ENCODE data around the gene SYT1. TPM values are rescaled to one million over a fixed set of nuclear protein-coding genes. Genes with fewer than 3 reads are reported as not detected.

SYT1 gene
- total RNA-seq, 1 donor from 2014 or later = 0.30 TPM

DNA sequence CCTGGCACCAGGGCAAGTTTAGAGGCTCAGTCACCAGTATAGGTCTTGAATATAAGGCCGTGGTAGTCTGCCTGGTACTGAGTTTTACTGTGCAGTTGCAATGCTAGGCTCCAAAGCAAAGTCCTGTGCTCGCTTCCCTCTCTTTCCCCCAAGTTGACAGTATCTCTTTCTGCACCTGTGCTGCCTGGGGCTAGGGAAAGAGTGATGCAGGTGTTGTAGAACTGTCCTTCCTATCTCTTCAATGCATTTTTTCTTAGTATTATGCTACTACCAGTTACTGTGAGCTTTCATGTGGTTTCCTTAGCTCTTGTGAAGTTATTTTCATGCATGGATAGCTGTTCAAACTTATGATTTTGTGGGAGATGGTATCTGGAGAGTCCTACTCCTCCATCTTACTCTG lies 359.2 kb downstream of the SYT1 start:
- H3K4me3 ChIP-seq = no peak overlapping the region
- DNase-seq = no peak
- H3K9me3 ChIP-seq (replicated peaks) = peaks cover 35% of the 10 kb centered on the region
- no peaks in the 10 kb centered on the region for H3K27me3 ChIP-seq (ENCODE audit: low read depth)
- no peaks in the 10 kb centered on the region for H3K36me3 ChIP-seq
- intact Hi-C loops (cut with micrococcal nuclease) = no loop called here
- H3K27ac ChIP-seq (replicated peaks) = no peak overlapping the region
- TF ChIP-seq, protein P1, sequence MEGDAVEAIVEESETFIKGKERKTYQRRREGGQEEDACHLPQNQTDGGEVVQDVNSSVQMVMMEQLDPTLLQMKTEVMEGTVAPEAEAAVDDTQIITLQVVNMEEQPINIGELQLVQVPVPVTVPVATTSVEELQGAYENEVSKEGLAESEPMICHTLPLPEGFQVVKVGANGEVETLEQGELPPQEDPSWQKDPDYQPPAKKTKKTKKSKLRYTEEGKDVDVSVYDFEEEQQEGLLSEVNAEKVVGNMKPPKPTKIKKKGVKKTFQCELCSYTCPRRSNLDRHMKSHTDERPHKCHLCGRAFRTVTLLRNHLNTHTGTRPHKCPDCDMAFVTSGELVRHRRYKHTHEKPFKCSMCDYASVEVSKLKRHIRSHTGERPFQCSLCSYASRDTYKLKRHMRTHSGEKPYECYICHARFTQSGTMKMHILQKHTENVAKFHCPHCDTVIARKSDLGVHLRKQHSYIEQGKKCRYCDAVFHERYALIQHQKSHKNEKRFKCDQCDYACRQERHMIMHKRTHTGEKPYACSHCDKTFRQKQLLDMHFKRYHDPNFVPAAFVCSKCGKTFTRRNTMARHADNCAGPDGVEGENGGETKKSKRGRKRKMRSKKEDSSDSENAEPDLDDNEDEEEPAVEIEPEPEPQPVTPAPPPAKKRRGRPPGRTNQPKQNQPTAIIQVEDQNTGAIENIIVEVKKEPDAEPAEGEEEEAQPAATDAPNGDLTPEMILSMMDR (IDR thresholded peaks at IDR 0.05; ENCODE audit: borderline replicate concordance) = no peak
- no peaks in the 10 kb centered on the region for H3K4me1 ChIP-seq

DNA sequence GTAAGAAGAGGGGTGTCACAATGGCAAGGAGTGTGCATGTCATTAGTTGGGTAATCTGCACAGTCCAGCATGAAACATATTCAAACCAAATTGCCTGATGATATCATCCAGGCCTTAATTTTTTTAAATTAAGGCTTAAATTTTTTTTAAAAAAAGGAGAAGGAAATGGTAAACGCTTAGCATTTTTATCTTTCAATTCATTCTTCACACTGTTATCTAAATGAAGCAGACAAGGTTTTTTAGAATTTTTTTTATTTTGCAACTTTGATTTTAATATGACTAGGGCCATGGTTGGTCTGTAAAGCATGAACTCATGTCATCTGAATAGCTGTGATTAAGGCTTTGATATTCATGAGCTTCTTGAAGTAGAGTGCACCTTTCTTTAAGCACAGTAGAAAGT lies 362.5 kb downstream of the SYT1 start:
- intact Hi-C loops (cut with micrococcal nuclease) = no loop called here
- H3K27ac ChIP-seq (replicated peaks) = no peak overlapping the region
- peaks cover 19% of the 10 kb centered on the region for H3K9me3 ChIP-seq (replicated peaks)
- no peaks in the 10 kb centered on the region for H3K4me1 ChIP-seq
- H3K4me3 ChIP-seq = no peak overlapping the region
- H3K36me3 ChIP-seq = no peaks in the 10 kb centered on the region
- TF ChIP-seq, protein P1 (IDR thresholded peaks at IDR 0.05; ENCODE audit: borderline replicate concordance) = no peak
- no peak for DNase-seq
- H3K27me3 ChIP-seq (ENCODE audit: low read depth) = no peaks in the 10 kb centered on the region

DNA sequence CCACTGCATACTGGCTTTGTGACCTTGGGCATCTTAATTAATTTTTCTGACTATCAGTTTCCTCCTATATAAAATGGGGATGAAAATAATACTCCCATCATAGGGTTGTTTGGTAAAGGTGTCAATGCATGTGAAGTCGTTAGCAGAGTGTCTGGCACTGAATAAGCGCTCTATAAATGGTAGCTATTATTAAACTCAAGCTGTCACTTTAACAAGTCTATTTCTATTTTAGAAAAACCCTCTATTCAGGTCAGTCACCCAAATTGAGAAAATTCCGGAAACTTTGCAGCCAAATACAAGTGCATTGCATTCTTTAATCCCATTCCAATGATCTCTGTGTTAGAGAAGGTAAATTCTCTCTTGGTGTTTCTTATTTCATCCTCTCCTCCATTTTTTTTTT lies 363.1 kb downstream of the SYT1 start:
- DNase-seq = no peak
- Histone ChIP-seq H3K4me3 (no peak overlapping the region), H3K9me3 (replicated peaks) (peaks cover 13% of the 10 kb centered on the region), H3K36me3 (no peaks in the 10 kb centered on the region), H3K27me3 (ENCODE audit: low read depth) (no peaks in the 10 kb centered on the region), H3K27ac (replicated peaks) (no peak overlapping the region), H3K4me1 (no peaks in the 10 kb centered on the region)
- intact Hi-C loops (cut with micrococcal nuclease) = no loop called here
- TF ChIP-seq, protein P1 (IDR thresholded peaks at IDR 0.05; ENCODE audit: borderline replicate concordance) = no peak

DNA sequence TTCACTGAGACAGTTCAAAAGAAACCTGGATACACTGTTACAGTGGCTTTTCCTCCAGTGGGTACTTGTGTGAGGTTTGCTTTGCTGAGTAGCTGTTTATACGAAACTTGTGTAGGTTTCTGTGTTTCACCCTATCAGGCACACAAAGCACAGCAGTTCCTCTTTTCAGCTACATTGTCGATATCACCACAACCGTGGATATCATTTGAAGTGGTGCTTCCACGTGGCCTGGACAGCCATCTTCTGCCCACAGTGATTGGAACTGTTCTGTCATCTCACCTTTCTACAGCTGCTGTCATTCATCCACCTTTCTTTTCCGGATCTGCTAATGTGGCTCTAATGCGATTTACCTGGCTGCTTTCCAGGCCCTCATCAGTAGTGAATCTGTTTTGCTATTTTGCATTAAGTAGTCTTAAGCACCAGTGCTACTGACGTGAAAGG lies 368.8 kb downstream of the SYT1 start:
- Histone ChIP-seq H3K4me3 (no peak overlapping the region), H3K36me3 (no peaks in the 10 kb centered on the region), H3K4me1 (no peaks in the 10 kb centered on the region), H3K27ac (replicated peaks) (no peak overlapping the region), H3K9me3 (replicated peaks) (no peaks in the 10 kb centered on the region), H3K27me3 (ENCODE audit: low read depth) (no peaks in the 10 kb centered on the region)
- intact Hi-C loops (cut with micrococcal nuclease) = no loop called here
- no peak for DNase-seq
- TF ChIP-seq, protein P1 (IDR thresholded peaks at IDR 0.05; ENCODE audit: borderline replicate concordance) = no peak

DNA sequence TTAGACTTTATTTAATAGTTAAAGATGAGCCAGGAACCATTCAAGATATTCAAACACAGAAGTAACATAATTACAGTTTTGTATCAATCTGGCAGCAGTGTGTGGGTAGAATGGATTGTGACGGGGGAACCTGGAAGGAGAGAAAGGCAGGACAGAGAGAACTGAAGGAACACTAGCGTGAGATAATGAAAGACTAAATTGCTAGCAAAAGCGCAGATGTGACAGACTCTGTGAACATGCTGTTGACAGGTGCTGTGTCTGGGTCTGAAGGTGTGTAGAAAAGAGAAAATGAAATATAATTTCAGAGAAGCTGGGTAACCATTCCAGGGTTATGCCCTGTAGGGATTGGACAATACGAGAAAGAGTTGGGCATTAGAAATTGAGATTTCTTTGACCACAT lies 372.3 kb downstream of the SYT1 start:
- no peak overlapping the region for H3K4me3 ChIP-seq
- no peak for DNase-seq
- no peaks in the 10 kb centered on the region for H3K4me1 ChIP-seq
- intact Hi-C loops (cut with micrococcal nuclease) = no loop called here
- no peaks in the 10 kb centered on the region for H3K36me3 ChIP-seq
- TF ChIP-seq, protein P1 (IDR thresholded peaks at IDR 0.05; ENCODE audit: borderline replicate concordance) = no peak
- H3K27ac ChIP-seq (replicated peaks) = no peak overlapping the region
- H3K27me3 ChIP-seq (ENCODE audit: low read depth) = no peaks in the 10 kb centered on the region
- no peaks in the 10 kb centered on the region for H3K9me3 ChIP-seq (replicated peaks)

DNA sequence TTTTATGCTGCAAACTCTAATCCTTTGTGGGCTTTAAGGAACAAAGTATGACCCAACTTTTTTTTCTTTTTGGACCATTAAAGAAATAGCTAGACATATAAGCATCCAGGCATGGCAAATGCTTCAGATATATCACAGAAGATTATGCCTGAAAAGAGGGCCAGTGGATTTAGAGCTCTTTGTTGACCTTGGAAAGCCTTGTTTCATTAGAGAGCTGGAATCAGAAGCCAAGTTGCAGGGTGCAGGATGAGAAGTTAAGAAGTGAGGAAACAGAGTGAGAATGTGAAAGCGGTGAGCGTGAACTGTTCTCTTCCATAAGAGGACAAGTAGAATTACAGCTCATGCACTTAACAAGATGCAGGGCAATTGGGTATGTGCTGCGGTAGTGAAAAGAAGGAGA lies 373.7 kb downstream of the SYT1 start:
- TF ChIP-seq, protein P1 (IDR thresholded peaks at IDR 0.05; ENCODE audit: borderline replicate concordance) = no peak

More for the DNA sequence above, 373.7 kb downstream of the SYT1 start:
- intact Hi-C loops (cut with micrococcal nuclease) = no loop called here
- Histone ChIP-seq H3K36me3 (no peaks in the 10 kb centered on the region), H3K27ac (replicated peaks) (no peak overlapping the region), H3K9me3 (replicated peaks) (no peaks in the 10 kb centered on the region), H3K4me1 (no peaks in the 10 kb centered on the region), H3K4me3 (no peak overlapping the region), H3K27me3 (ENCODE audit: low read depth) (no peaks in the 10 kb centered on the region)
- no peak for DNase-seq

All from left ventricle myocardium inferior (tissue), 1 donor.